ENCODE data around the gene GARNL3.

Gene GARNL3

GRCh38 chr9:127267793-127268525 lies 3.4 kb downstream of the GARNL3 start:
- intact Hi-C loops (cut with DNase I): no loop called here
- no peak for DNase-seq

GRCh38 chr9:127269449-127269848 lies 4.9 kb downstream of the GARNL3 start:
- no peak for DNase-seq
- intact Hi-C loops (cut with DNase I): no loop called here

GRCh38 chr9:127273326-127273725 lies 8.8 kb downstream of the GARNL3 start:
- no peak for DNase-seq
- intact Hi-C loops (cut with DNase I): no loop called here

GRCh38 chr9:127277099-127277498 lies 12.5 kb downstream of the GARNL3 start:
- intact Hi-C loops (cut with DNase I): no loop called here
- no peak for DNase-seq

- intact Hi-C loops (cut with DNase I): no loop called here
- DNase-seq: no peak
These were observed 13.2 kb downstream of the GARNL3 start for GRCh38 chr9:127277770-127278169.

GRCh38 chr9:127278372-127278771 lies 13.8 kb downstream of the GARNL3 start:
- intact Hi-C loops (cut with DNase I): no loop called here
- DNase-seq: no peak

DNA sequence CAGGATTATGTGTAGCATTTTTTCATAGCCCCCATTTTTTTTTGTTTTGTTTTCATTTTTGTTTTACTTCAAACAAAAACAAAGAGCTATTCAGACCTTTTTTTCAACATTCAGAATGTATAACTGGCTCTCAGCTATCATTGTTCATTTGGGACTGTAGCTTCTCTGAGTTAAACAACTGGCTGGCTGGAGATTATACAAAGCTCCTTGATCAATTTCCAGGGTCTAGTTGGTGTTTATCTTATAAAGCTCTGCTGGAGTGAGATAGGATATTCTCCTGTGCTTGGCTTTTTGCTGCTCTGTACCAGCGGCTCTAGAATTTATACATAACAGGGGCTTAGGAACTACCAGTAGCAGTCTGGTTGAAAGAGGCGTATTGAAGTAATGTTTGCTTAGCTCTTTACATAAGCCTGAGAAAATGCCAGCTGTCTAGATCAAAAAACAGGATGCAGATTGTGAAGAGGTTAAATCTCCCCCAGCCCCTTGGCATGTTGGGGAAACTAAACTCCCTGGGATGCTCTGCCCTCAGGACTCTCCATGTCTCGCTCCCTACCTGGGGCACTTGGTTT lies 15.2 kb downstream of the GARNL3 start:
- no peak for DNase-seq
- intact Hi-C loops (cut with DNase I): no loop called here

GRCh38 chr9:127280880-127281660 lies 16.5 kb downstream of the GARNL3 start:
- no peak for DNase-seq
- intact Hi-C loops (cut with DNase I): no loop called here

- intact Hi-C loops (cut with DNase I): no loop called here
- DNase-seq: no peak
These were observed 17.3 kb downstream of the GARNL3 start for GRCh38 chr9:127281891-127282290.

GRCh38 chr9:127282611-127283010 lies 18.0 kb downstream of the GARNL3 start:
- no peak for DNase-seq
- intact Hi-C loops (cut with DNase I): no loop called here

DNA sequence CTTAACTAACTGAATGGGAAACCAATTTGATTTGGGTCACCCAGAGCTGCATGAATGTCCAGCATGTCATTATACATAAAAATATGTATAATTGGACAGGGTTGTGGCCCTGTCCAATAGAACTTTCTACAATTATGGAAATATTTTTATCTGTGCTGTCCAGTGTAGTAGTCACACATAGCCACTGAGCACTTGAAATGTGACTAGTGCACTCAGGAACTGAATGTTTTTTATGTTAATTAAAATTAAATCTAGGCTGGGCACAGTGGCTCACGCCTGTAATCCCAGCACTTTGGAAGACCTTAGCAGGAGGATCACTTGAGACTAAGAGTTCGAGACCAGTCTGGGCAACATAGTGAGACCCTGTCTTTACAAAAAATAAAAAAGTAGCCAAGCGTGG lies 18.6 kb downstream of the GARNL3 start:
- DNase-seq: no peak
- intact Hi-C loops (cut with DNase I): no loop called here

DNA sequence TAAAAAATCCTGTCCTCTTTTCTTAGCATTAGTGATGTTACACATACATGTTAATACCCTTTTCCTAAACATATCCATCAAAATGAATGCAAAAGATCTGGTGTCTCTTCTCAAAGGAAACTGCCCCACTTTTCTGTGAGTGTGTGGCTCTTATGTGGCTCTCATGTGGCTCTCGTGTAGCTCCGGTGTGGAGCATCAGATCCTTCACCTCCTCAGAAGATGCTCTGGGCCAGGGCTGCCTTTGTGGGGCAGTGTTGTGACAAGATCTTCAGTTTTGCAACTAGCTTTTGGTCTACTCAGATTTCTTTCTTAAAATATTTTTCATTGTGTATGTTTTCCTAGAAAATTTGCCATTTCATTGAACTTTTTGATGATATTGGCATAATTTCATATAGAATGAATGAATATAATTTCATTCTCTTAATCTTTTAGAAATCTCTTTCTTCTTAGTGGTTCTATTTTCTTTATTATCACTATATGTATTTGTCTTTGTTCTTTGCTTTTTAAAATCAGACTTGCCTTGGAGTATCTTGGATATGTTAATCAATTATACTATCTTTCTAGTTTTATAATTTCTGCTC lies 19.4 kb downstream of the GARNL3 start:
- peak in 9 of 10 donors; percentile 44 to 94 (median 65) for DNase-seq
- intact Hi-C loops (cut with DNase I): no loop called here

GRCh38 chr9:127285965-127286364 lies 21.4 kb downstream of the GARNL3 start:
- no peak for DNase-seq
- intact Hi-C loops (cut with DNase I): no loop called here

DNA sequence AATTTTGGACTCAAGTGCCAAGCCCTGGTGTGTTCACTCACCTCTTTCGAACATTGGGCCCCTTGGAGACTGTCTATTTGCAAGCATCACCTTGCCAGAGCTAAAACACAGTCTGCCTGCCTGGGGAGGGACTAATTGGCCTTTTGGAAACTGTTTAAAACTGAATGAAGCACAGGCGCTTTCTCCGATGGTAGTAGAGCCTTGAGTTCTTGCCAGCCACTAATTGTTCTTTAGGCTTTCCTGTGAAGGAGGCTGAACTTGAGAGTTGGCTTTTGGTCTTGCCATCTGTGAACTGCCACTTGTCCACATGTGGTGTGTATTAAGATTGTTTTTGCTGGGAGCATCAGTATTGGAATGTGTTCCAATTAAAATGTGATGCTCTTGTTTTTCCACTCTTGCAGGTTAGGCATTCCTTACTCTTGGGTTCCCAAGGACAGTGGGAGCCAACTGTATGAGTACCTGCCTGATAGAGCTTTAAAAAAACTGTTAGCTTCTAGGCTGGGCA lies 26.0 kb downstream of the GARNL3 start:
- intact Hi-C loops (cut with DNase I): no loop called here

DNA sequence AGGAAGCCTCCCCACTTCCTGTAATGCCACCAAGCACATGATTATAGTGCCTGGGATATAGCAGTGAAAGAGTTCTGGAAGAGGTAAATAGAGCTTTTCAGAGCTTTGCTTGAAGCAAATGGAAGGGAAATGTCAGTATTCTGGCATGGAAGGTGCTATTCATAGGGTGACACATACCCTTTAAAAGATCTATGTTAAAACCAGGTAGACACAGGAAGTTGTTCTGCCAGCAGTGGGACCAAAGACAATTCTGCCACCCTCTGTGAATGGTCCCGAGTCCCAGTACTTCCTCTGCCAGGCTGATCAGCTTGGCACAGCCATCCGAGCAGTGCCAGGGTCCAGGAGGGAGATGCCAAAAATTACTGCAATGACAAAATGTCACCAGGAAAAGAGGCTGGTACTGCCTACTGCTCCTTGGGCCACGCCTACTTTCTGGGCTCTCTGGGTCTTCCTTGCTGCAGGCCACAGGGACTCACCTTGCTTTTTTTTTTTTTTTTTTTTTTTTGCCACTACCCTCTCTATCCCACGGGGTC lies 26.7 kb downstream of the GARNL3 start:
- DNase-seq: no peak
- intact Hi-C loops (cut with DNase I): no loop called here

More for the DNA sequence above, 26.0 kb downstream of the GARNL3 start:
- no peak for DNase-seq

DNA sequence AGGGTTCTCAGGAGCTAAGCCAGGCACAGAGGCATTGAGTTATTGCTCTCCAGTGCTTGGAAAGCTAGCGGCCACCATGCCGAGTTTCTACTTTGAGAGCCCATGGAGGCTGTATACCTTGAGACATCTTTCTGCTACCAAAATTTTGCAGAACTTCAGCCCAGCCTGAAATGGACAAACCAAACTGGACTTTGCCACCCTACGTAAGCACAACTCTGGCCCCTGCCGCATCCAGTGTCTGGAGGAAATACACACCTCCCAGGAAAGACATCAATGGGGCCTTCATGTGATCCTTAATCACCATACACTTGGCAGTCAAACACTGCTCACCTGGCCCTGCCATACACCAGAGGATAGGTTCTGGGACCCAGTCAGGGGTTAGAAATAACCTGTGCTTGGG lies 27.8 kb downstream of the GARNL3 start:
- intact Hi-C loops (cut with DNase I): no loop called here
- DNase-seq: no peak

GRCh38 chr9:127293328-127293727 lies 28.8 kb downstream of the GARNL3 start:
- intact Hi-C loops (cut with DNase I): no loop called here
- no peak for DNase-seq

DNA sequence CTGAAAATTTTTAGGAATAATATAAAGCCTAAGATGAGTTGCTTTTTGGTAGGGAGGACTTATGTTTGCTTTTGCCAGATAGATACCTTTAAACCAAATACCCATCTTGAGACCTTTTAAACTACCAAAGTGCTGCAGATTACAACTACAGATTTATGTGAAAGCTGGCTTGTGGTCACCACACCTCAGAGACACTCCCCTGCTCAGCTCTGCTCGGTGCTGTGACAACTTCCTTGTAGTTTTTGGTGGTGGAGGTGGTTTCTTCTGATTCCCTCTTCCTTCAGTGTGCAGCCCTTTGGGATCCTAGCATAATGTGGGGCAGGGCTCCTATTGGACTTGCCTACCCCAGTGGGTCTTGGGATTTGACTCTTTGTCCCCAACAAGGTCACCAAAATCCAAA lies 29.2 kb downstream of the GARNL3 start:
- intact Hi-C loops (cut with DNase I): no loop called here
- no peak for DNase-seq

DNA sequence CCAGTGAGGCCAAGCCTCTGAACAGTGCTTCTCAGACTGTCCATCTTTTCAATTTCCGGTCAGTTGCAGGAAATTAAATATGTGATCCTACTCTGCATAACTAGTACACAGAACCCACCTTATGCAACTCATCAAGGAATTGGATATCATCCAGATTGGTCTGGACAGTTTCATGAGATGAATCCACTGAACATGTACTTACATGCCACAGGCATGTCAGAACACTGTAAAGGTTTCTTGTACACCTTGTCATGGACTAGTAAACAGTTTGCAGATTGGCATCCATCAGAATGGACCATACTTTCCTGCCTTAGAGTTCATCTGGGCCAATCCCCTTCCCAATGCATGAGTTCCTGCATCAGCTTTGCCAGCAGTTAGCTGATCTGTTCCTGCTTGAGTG lies 30.4 kb downstream of the GARNL3 start:
- intact Hi-C loops (cut with DNase I): no loop called here

DNA sequence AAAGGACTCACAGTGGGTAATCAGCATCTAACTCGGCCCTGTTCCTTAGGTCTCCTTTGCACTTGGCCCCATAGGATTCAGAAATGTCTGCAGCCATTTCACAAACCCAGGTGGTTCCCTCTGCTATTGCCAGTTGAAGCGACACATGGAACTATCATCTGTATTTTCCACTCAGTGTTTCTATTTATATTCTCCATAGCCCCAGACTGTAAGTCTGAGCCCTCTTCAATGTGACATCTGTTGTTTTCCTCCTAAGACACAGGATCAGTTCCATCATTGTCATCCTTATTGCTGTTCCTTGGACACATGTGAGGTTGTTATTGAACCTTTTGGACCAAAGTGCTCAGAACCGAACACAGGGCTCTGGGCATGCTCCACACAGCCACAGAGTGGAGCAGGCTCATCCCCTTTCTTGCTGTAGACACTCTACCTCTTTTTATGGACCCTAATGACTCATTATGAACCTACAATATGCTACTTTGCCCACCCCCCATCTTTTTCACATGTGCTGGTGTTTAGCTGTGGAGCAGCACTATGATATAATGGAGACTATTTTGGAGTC lies 36.4 kb downstream of the GARNL3 start:
- DNase-seq: no peak
- intact Hi-C loops (cut with DNase I): no loop called here

More for the DNA sequence above, 30.4 kb downstream of the GARNL3 start:
- DNase-seq: no peak

GRCh38 chr9:127303830-127304229 lies 39.3 kb downstream of the GARNL3 start:
- intact Hi-C loops (cut with DNase I): no loop called here
- DNase-seq: no peak

Data from posterior cingulate gyrus (tissue), 11 donors.